HepG2 (cell line): ENCODE results near the gene YIPF7. TPM values are rescaled to one million over a fixed set of nuclear protein-coding genes. Genes with fewer than 3 reads are reported as not detected.

Experiments used
- ATAD3A ChIP-seq: sonication (generic); formaldehyde crosslinking; IDR thresholded peaks from 2 replicates; pipeline ENCODE4 v1.4.0; 2020; ENCODE audit warnings: missing genetic modification reagents
- BRD4 ChIP-seq: sonication (generic); formaldehyde crosslinking; IDR thresholded peaks from 2 replicates; pipeline ENCODE4 v1.4.0; 2020; ENCODE audit warnings: missing genetic modification reagents
- FOXA3 ChIP-seq: IDR thresholded peaks from 2 replicates; pipeline ENCODE4 v1.6.1; 2016; ENCODE audit warnings: missing genetic modification reagents, missing compliant biosample characterization
- FOXM1 ChIP-seq: sonication (generic); formaldehyde crosslinking; IDR thresholded peaks from 2 replicates; pipeline ENCODE4 v1.5.0; 2020; ENCODE audit warnings: missing genetic modification reagents
- HMG20B ChIP-seq: conservative IDR thresholded peaks from 2 replicates; pipeline ENCODE4 v1.6.1; 2016; ENCODE audit warnings: missing genetic modification reagents, missing compliant biosample characterization
- JUN ChIP-seq: sonication (generic); formaldehyde crosslinking; IDR thresholded peaks from 2 replicates; pipeline ENCODE4 v1.4.0; 2020; ENCODE audit warnings: mild to moderate bottlenecking, missing genetic modification reagents
- PAX8 ChIP-seq: sonication (generic); formaldehyde crosslinking; IDR thresholded peaks from 2 replicates; pipeline ENCODE4 v1.8.0; 2022; ENCODE audit warnings: mild to moderate bottlenecking, missing genetic modification reagents, borderline replicate concordance
- TARDBP ChIP-seq: sonication (generic); formaldehyde crosslinking; IDR thresholded peaks from 2 replicates; pipeline ENCODE4 v1.8.0; 2022; ENCODE audit warnings: mild to moderate bottlenecking, missing genetic modification reagents
- ZKSCAN5 ChIP-seq: sonication (generic); formaldehyde crosslinking; IDR thresholded peaks from 2 replicates; pipeline ENCODE4 v1.5.1; 2020; ENCODE audit warnings: mild to moderate bottlenecking, missing genetic modification reagents
- ZNF160 ChIP-seq: sonication (generic); formaldehyde crosslinking; IDR thresholded peaks from 2 replicates; pipeline ENCODE4 v1.8.0; 2022; ENCODE audit warnings: mild to moderate bottlenecking, inconsistent platforms, missing genetic modification reagents
- ZNF577 ChIP-seq: sonication (generic); formaldehyde crosslinking; IDR thresholded peaks from 2 replicates; pipeline ENCODE4 v1.4.0; 2020; ENCODE audit warnings: mild to moderate bottlenecking, low read depth, missing genetic modification reagents, borderline replicate concordance
- ZNF614 ChIP-seq: IDR thresholded peaks from 2 replicates; pipeline ENCODE4 v1.6.1; 2018; ENCODE audit warnings: missing biosample characterization, missing genetic modification reagents, inconsistent platforms, borderline replicate concordance
- ZNF737 ChIP-seq: sonication (generic); formaldehyde crosslinking; IDR thresholded peaks from 2 replicates; pipeline ENCODE4 v1.5.0; 2020; ENCODE audit warnings: missing genetic modification reagents, mild to moderate bottlenecking, borderline replicate concordance
- polyA plus RNA-seq, 8 experiments: library from polyadenylated mRNA; depleted of rRNA in 3 of 8; stranded (reverse) in 7 of 8; unstranded in 1 of 8; fragments of >200 nt; fragmentation: Illumina TruSeq in 4 of 8; extraction: Trizol in 4 of 8; gene quantifications; 2 replicates each; pipeline versions ENCODE4 v1.2.1 to v1.2.3, GENCODE V29; 2011 to 2016; ENCODE audit warnings: low read depth in 4 of 8, missing spikeins in 1 of 8, mixed read lengths in 1 of 8; ENCODE audit not compliant: insufficient read depth in 1 of 8
- total RNA-seq, 5 experiments: library from RNA; depleted of rRNA; stranded (reverse); fragments of >200 nt; fragmentation: Illumina TruSeq; extraction: Trizol; gene quantifications; 2 replicates each; pipeline ENCODE4 v1.2.3, GENCODE V29; 2016; ENCODE audit warnings: low read depth in 1 of 5
- TF ChIP-seq, protein P1 (sequence below): sonication (generic); formaldehyde crosslinking; IDR thresholded peaks from one replicate; pipeline ENCODE4 v1.5.1; 2020; ENCODE audit warnings: mild to moderate bottlenecking, missing genetic modification reagents; ENCODE audit errors: not compliant biosample characterization
- TF ChIP-seq, protein P2 (sequence below): sonication (generic); formaldehyde crosslinking; IDR thresholded peaks from 2 replicates; pipeline ENCODE4 v1.9.0; 2021; ENCODE audit warnings: missing genetic modification reagents, borderline replicate concordance
- TF ChIP-seq, protein P3 (sequence below): sonication (generic); formaldehyde crosslinking; IDR thresholded peaks from 2 replicates; pipeline ENCODE4 v1.4.0; 2020; ENCODE audit warnings: mild to moderate bottlenecking, low read depth, missing genetic modification reagents
- TF ChIP-seq, protein P4 (sequence below): IDR thresholded peaks from 2 replicates; pipeline ENCODE4 v1.6.1; 2016; ENCODE audit warnings: low read depth

Gene YIPF7
- total and polyA plus RNA-seq, 2 of the 13 experiments (the other 11 are each of a cell fraction or from before 2014, with no cell fraction given) = 0.12 TPM; not detected in 1

DNA sequence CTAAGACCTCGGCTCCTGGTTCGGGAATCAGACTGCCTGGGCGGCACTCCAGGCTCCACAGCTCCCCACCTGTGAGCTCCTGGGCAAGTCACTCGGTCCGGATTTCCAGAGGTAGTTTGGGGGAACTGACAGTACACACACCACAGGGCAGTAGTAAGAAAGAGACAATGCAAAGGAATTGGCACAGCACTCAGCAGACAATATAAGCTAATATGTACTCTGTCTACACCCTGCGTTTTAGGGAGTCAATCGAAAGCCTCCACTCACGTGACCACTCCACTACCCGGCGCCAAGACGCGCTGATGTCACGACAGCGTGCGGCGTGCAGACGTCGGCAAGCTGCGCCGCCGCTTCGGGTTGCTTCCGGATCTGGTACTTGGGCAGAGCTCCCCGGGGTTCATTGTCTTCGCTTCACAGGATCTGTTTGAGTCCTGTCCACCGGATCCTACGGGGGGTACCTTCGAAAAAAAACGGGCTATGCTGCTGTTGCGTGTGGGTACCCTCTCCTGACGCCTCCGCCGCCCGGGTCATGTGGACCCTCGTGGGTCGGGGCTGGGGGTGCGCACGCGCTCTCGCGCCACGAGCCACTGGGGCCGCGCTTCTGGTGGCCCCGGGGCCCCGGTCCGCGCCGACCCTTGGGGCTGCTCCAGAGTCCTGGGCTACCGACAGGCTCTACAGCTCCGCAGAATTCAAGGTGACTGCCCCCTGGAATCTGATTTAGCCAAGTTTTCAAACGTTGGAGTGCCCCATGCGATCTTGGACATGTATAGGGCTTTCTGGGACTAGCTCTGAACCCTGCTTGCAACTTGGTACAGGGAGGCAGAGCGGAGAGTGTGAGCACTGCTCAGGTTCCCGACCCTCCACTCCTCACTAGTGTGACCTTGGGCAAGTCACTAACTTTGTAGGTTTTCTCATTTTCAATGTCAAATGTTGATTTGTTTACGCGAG lies 26.9 kb upstream of the YIPF7 start, which contains the start of gene GUF1 (continued):
- TF ChIP-seq, protein P1, sequence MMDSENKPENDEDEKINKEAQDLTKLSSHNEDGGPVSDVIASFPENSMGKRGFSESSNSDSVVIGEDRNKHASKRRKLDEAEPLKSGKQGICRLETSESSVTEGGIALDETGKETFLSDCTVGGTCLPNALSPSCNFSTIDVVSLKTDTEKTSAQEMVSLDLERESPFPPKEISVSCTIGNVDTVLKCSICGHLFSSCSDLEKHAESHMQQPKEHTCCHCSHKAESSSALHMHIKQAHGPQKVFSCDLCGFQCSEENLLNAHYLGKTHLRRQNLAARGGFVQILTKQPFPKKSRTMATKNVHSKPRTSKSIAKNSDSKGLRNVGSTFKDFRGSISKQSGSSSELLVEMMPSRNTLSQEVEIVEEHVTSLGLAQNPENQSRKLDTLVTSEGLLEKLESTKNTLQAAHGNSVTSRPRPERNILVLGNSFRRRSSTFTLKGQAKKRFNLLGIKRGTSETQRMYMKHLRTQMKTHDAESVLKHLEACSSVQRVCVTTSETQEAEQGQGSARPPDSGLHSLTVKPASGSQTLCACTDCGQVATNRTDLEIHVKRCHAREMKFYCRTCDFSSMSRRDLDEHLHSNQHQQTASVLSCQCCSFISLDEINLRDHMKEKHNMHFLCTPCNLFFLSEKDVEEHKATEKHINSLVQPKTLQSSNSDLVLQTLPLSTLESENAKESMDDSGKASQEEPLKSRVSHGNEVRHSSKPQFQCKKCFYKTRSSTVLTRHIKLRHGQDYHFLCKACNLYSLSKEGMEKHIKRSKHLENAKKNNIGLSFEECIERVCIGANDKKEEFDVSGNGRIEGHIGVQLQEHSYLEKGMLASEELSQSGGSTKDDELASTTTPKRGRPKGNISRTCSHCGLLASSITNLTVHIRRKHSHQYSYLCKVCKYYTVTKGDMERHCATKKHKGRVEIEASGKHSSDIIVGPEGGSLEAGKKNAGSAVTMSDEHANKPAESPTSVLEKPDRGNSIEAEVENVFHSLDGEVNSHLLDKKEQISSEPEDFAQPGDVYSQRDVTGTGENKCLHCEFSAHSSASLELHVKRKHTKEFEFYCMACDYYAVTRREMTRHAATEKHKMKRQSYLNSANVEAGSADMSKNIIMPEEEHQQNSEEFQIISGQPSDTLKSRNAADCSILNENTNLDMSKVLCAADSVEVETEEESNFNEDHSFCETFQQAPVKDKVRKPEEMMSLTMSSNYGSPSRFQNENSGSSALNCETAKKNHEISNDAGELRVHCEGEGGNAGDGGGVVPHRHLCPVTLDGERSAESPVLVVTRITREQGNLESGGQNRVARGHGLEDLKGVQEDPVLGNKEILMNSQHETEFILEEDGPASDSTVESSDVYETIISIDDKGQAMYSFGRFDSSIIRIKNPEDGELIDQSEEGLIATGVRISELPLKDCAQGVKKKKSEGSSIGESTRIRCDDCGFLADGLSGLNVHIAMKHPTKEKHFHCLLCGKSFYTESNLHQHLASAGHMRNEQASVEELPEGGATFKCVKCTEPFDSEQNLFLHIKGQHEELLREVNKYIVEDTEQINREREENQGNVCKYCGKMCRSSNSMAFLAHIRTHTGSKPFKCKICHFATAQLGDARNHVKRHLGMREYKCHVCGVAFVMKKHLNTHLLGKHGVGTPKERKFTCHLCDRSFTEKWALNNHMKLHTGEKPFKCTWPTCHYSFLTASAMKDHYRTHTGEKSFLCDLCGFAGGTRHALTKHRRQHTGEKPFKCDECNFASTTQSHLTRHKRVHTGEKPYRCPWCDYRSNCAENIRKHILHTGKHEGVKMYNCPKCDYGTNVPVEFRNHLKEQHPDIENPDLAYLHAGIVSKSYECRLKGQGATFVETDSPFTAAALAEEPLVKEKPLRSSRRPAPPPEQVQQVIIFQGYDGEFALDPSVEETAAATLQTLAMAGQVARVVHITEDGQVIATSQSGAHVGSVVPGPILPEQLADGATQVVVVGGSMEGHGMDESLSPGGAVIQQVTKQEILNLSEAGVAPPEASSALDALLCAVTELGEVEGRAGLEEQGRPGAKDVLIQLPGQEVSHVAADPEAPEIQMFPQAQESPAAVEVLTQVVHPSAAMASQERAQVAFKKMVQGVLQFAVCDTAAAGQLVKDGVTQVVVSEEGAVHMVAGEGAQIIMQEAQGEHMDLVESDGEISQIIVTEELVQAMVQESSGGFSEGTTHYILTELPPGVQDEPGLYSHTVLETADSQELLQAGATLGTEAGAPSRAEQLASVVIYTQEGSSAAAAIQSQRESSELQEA (CRISPR knock-in tag) = peak; percentile 42
- TF ChIP-seq ZNF614 (CRISPR knock-in tag) = peak; percentile 66; the same call in 1 of the 2 replicates
- 0 out of 2 replicates have a peak, but pooled peaks have one; percentile 48 for TF ChIP-seq PAX8 (CRISPR knock-in tag)
- TF ChIP-seq, protein P2, sequence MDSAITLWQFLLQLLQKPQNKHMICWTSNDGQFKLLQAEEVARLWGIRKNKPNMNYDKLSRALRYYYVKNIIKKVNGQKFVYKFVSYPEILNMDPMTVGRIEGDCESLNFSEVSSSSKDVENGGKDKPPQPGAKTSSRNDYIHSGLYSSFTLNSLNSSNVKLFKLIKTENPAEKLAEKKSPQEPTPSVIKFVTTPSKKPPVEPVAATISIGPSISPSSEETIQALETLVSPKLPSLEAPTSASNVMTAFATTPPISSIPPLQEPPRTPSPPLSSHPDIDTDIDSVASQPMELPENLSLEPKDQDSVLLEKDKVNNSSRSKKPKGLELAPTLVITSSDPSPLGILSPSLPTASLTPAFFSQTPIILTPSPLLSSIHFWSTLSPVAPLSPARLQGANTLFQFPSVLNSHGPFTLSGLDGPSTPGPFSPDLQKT = no peak
- TF ChIP-seq BRD4 = peak; percentile 38; the same call in 1 of the 2 replicates
- no peak for TF ChIP-seq ZNF160 (CRISPR knock-in tag)
- peak; percentile 30; the same call in 1 of the 2 replicates for TF ChIP-seq FOXA3 (CRISPR knock-in tag)
- no peak for TF ChIP-seq ATAD3A (CRISPR knock-in tag)
- peak; percentile 89; the same call in 1 of the 2 replicates for TF ChIP-seq TARDBP (CRISPR knock-in tag)
- TF ChIP-seq, protein P3, sequence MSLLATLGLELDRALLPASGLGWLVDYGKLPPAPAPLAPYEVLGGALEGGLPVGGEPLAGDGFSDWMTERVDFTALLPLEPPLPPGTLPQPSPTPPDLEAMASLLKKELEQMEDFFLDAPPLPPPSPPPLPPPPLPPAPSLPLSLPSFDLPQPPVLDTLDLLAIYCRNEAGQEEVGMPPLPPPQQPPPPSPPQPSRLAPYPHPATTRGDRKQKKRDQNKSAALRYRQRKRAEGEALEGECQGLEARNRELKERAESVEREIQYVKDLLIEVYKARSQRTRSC (CRISPR knock-in tag) = no peak
- TF ChIP-seq HMG20B (CRISPR knock-in tag) = no peak
- TF ChIP-seq, protein P4, sequence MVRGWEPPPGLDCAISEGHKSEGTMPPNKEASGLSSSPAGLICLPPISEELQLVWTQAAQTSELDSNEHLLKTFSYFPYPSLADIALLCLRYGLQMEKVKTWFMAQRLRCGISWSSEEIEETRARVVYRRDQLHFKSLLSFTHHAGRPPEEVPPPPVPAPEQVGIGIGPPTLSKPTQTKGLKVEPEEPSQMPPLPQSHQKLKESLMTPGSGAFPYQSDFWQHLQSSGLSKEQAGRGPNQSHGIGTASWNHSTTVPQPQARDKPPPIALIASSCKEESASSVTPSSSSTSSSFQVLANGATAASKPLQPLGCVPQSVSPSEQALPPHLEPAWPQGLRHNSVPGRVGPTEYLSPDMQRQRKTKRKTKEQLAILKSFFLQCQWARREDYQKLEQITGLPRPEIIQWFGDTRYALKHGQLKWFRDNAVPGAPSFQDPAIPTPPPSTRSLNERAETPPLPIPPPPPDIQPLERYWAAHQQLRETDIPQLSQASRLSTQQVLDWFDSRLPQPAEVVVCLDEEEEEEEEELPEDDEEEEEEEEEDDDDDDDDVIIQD (CRISPR knock-in tag) = peak; percentile 63
- no peak; the same call in 1 of the 2 replicates for TF ChIP-seq ZNF737
- TF ChIP-seq ZNF577 (CRISPR knock-in tag) = no peak
- TF ChIP-seq JUN (CRISPR knock-in tag) = no peak
- no peak for TF ChIP-seq ZKSCAN5
- no peak for TF ChIP-seq FOXM1 (CRISPR knock-in tag)
